NT2/D1 (cell line): ENCODE results near the gene SPRING1.

ENCODE experiments used
- DNase-seq: peaks from one replicate; pipeline ENCODE4 v3.0.0-alpha.2; 2011; ENCODE audit warnings: low read depth, low spot score
- H3K27me3 ChIP-seq: 2 replicates; pipeline ENCODE4 v1.6.0; 2011; ENCODE audit warnings: mild to moderate bottlenecking; ENCODE audit not compliant: insufficient read length, insufficient read depth
- H3K36me3 ChIP-seq: 2 replicates; pipeline ENCODE4 v1.6.1; 2011; ENCODE audit warnings: mild to moderate bottlenecking, low read length, mixed read lengths; ENCODE audit not compliant: insufficient read depth, insufficient read length
- H3K4me1 ChIP-seq: 2 replicates; pipeline ENCODE4 v1.5.1; 2011; ENCODE audit not compliant: insufficient read depth, insufficient read length
- H3K4me3 ChIP-seq: 2 replicates; pipeline ENCODE4 v1.5.1; 2011; ENCODE audit warnings: low read depth; ENCODE audit not compliant: insufficient read length
- H3K9ac ChIP-seq: 2 replicates; pipeline ENCODE4 v1.6.0; 2011; ENCODE audit warnings: low read depth; ENCODE audit not compliant: insufficient read length
- H3K9me3 ChIP-seq: 2 replicates; pipeline ENCODE4 v1.5.1; 2011; ENCODE audit warnings: mild to moderate bottlenecking, low read length; ENCODE audit not compliant: insufficient read depth
- SUZ12 ChIP-seq: IDR thresholded peaks from 2 replicates; pipeline ENCODE4 v1.6.1; 2011; ENCODE audit not compliant: insufficient read length, insufficient read depth; ENCODE audit errors: extremely low read depth
- YY1 ChIP-seq: IDR thresholded peaks from 2 replicates; pipeline ENCODE4 v1.6.1; 2011; ENCODE audit not compliant: insufficient read length, insufficient read depth
- ZNF274 ChIP-seq: IDR thresholded peaks from 2 replicates; pipeline ENCODE4 v1.6.1; 2011; ENCODE audit warnings: mild to moderate bottlenecking, low read depth, low read length

SPRING1 gene

GRCh38 chr12:116689521-116689920, 48.3 kb downstream of the SPRING1 start:
- TF ChIP-seq SUZ12 (no peak), YY1 (no peak), ZNF274 (no peak)
- Histone ChIP-seq H3K9me3 (peaks cover 2% of the 10 kb centered on the region; the same call in 1 of the 2 replicates), H3K4me1 (peaks cover 4% of the 10 kb centered on the region), H3K9ac (no peak overlapping the region), H3K27me3 (peaks cover 9% of the 10 kb centered on the region), H3K4me3 (no peak overlapping the region), H3K36me3 (no peaks in the 10 kb centered on the region)
- DNase-seq: no peak
